HS-5 (cell line): Measurements from ENCODE around the gene GSAP.

Experiments used
- DNase-seq: peaks from one replicate; pipeline ENCODE4 v3.0.0-alpha.2; 2012; ENCODE audit warnings: low read depth

The GSAP gene

GRCh38 chr7:77407906-77408305, 8.2 kb downstream of the GSAP start:
- DNase-seq, result no peak

GRCh38 chr7:77406421-77406820, 9.7 kb downstream of the GSAP start:
- DNase-seq, result no peak

- no peak for DNase-seq
Measured at GRCh38 chr7:77404641-77405040, 11.5 kb downstream of the GSAP start.

GRCh38 chr7:77403957-77404356, 12.2 kb downstream of the GSAP start:
- no peak for DNase-seq

- DNase-seq, result no peak
Measured at GRCh38 chr7:77402818-77403217, 13.3 kb downstream of the GSAP start.

GRCh38 chr7:77401002-77401401, 15.1 kb downstream of the GSAP start:
- DNase-seq, result no peak

- DNase-seq, result no peak
Measured at GRCh38 chr7:77399816-77400215, 16.3 kb downstream of the GSAP start.

- DNase-seq, result no peak
Measured at GRCh38 chr7:77396894-77397547, 19.1 kb downstream of the GSAP start.

- DNase-seq, result no peak
Measured at GRCh38 chr7:77395626-77396025, 20.5 kb downstream of the GSAP start.

GRCh38 chr7:77393954-77394353, 22.2 kb downstream of the GSAP start:
- no peak for DNase-seq

GRCh38 chr7:77393261-77393660, 22.9 kb downstream of the GSAP start:
- DNase-seq, result peak; percentile 37

- DNase-seq, result no peak
Measured at GRCh38 chr7:77391230-77391629, 24.9 kb downstream of the GSAP start.

GRCh38 chr7:77388055-77388641, 28.0 kb downstream of the GSAP start:
- DNase-seq, result no peak

- DNase-seq, result no peak
Measured at GRCh38 chr7:77386165-77386822, 29.9 kb downstream of the GSAP start.

GRCh38 chr7:77383333-77383740, 32.8 kb downstream of the GSAP start:
- DNase-seq, result no peak

- DNase-seq, result no peak
Measured at GRCh38 chr7:77382532-77382931, 33.6 kb downstream of the GSAP start.

GRCh38 chr7:77378584-77378983, 37.6 kb downstream of the GSAP start:
- DNase-seq, result no peak

- DNase-seq, result no peak
Measured at GRCh38 chr7:77370606-77371005, 45.5 kb downstream of the GSAP start.

GRCh38 chr7:77368974-77369373, 47.2 kb downstream of the GSAP start:
- no peak for DNase-seq

GRCh38 chr7:77367976-77368375, 48.2 kb downstream of the GSAP start:
- no peak for DNase-seq

- DNase-seq, result no peak
Measured at GRCh38 chr7:77362905-77363304, 53.2 kb downstream of the GSAP start.

- no peak for DNase-seq
Measured at GRCh38 chr7:77360969-77361368, 55.2 kb downstream of the GSAP start.

GRCh38 chr7:77360104-77360503, 56.0 kb downstream of the GSAP start:
- no peak for DNase-seq

- no peak for DNase-seq
Measured at GRCh38 chr7:77359599-77359998, 56.5 kb downstream of the GSAP start.
